HUES48 (cell line): Measurements from ENCODE around the gene FGF22.
"Not testable (repeated sequence)": the region's sequence is repeated elsewhere in the genome, so short reads cannot be mapped to it uniquely, and the experiment has no call there.

Experiments used
- H3K27ac ChIP-seq: one replicate; pipeline ENCODE4 v1.7.0; 2013; ENCODE audit warnings: low read depth, low read length, inconsistent platforms
- H3K27me3 ChIP-seq: 2 replicates; pipeline ENCODE4 v1.6.1; 2013; ENCODE audit warnings: mild to moderate bottlenecking, low read length; ENCODE audit not compliant: control insufficient read depth, insufficient read depth
- H3K36me3 ChIP-seq: 2 replicates; pipeline ENCODE4 v1.6.1; 2013; ENCODE audit warnings: low read length; ENCODE audit not compliant: control insufficient read depth, insufficient read depth
- H3K4me1 ChIP-seq: 2 replicates; pipeline ENCODE4 v1.6.1; 2013; ENCODE audit warnings: mild to moderate bottlenecking, low read length; ENCODE audit not compliant: control insufficient read depth, insufficient read depth
- H3K4me3 ChIP-seq: 2 replicates; pipeline ENCODE4 v1.5.1; 2013; ENCODE audit warnings: mild to moderate bottlenecking, low read depth, low read length
- H3K9ac ChIP-seq: 2 replicates; pipeline ENCODE4 v1.6.1; 2013; ENCODE audit warnings: mild to moderate bottlenecking, low read depth, low read length, moderate library complexity
- H3K9me3 ChIP-seq: 2 replicates; pipeline ENCODE4 v1.6.1; 2013; ENCODE audit warnings: low read length; ENCODE audit not compliant: control insufficient read depth, insufficient read depth

FGF22 gene

GRCh38 chr19:597406-598315 lies 42.0 kb upstream of the FGF22 start:
- H3K27ac ChIP-seq = no peak overlapping the region
- H3K4me3 ChIP-seq = no peak overlapping the region
- no peak overlapping the region for H3K9ac ChIP-seq
- no peaks in the 10 kb centered on the region; the same call in 1 of the 2 replicates for H3K9me3 ChIP-seq
- H3K4me1 ChIP-seq = no peaks in the 10 kb centered on the region
- no peaks in the 10 kb centered on the region for H3K27me3 ChIP-seq
- no peaks in the 10 kb centered on the region for H3K36me3 ChIP-seq

GRCh38 chr19:601310-601709 lies 38.4 kb upstream of the FGF22 start:
- Histone ChIP-seq H3K9ac (no peak overlapping the region), H3K9me3 (no peaks in the 10 kb centered on the region; the same call in 1 of the 2 replicates), H3K27me3 (no peaks in the 10 kb centered on the region), H3K4me3 (no peak overlapping the region), H3K4me1 (no peaks in the 10 kb centered on the region), H3K27ac (no peak overlapping the region), H3K36me3 (no peaks in the 10 kb centered on the region)

GRCh38 chr19:601790-602189 lies 37.9 kb upstream of the FGF22 start:
- Histone ChIP-seq H3K9ac (no peak overlapping the region), H3K36me3 (no peaks in the 10 kb centered on the region), H3K9me3 (no peaks in the 10 kb centered on the region; the same call in 1 of the 2 replicates), H3K4me3 (no peak overlapping the region), H3K4me1 (no peaks in the 10 kb centered on the region), H3K27ac (no peak overlapping the region), H3K27me3 (no peaks in the 10 kb centered on the region)

- no peaks in the 10 kb centered on the region for H3K27me3 ChIP-seq
- no peaks in the 10 kb centered on the region for H3K4me1 ChIP-seq
- H3K9ac ChIP-seq = no peak overlapping the region
- no peak overlapping the region for H3K4me3 ChIP-seq
- H3K9me3 ChIP-seq = no peaks in the 10 kb centered on the region; the same call in 1 of the 2 replicates
- H3K36me3 ChIP-seq = no peaks in the 10 kb centered on the region
- H3K27ac ChIP-seq = no peak overlapping the region
These were observed 37.0 kb upstream of the FGF22 start for GRCh38 chr19:602391-603301.

GRCh38 chr19:603302-603639 lies 36.4 kb upstream of the FGF22 start:
- H3K4me1 ChIP-seq, H3K4me3 ChIP-seq, H3K27ac ChIP-seq, H3K36me3 ChIP-seq, H3K9ac ChIP-seq, H3K9me3 ChIP-seq, H3K27me3 ChIP-seq: not testable (repeated sequence)

- H3K4me3 ChIP-seq = not testable (repeated sequence)
These were observed 35.9 kb upstream of the FGF22 start for GRCh38 chr19:603779-604178.

GRCh38 chr19:604355-604754 lies 35.3 kb upstream of the FGF22 start:
- Histone ChIP-seq H3K36me3 (no peaks in the 10 kb centered on the region), H3K27ac (no peak overlapping the region), H3K4me1 (no peaks in the 10 kb centered on the region), H3K9ac (no peak overlapping the region), H3K27me3 (no peaks in the 10 kb centered on the region), H3K4me3 (no peak overlapping the region), H3K9me3 (no peaks in the 10 kb centered on the region; the same call in 1 of the 2 replicates)

More at GRCh38 chr19:603779-604178, 35.9 kb upstream of the FGF22 start:
- H3K27me3 ChIP-seq, H3K9me3 ChIP-seq, H3K4me1 ChIP-seq, H3K9ac ChIP-seq, H3K36me3 ChIP-seq, H3K27ac ChIP-seq: not testable (repeated sequence)

- not testable (repeated sequence) for H3K27me3 ChIP-seq, H3K9me3 ChIP-seq, H3K9ac ChIP-seq, H3K36me3 ChIP-seq, H3K27ac ChIP-seq, H3K4me3 ChIP-seq, H3K4me1 ChIP-seq
These were observed 34.4 kb upstream of the FGF22 start for GRCh38 chr19:605061-605971.

GRCh38 chr19:607301-608154 lies 32.2 kb upstream of the FGF22 start:
- Histone ChIP-seq H3K4me1 (peaks cover 4% of the 10 kb centered on the region; the same call in 1 of the 2 replicates), H3K27ac (no peak overlapping the region), H3K36me3 (no peaks in the 10 kb centered on the region), H3K27me3 (no peaks in the 10 kb centered on the region), H3K9ac (no peak overlapping the region), H3K4me3 (no peak overlapping the region), H3K9me3 (no peaks in the 10 kb centered on the region; the same call in 1 of the 2 replicates)
